GM21515 (cell line): ENCODE results near the gene GAK.

Source experiments
- ATAC-seq: cut with Tn5 transposase; IDR thresholded peaks from one replicate; pipeline ENCODE4 v1.9.1; 2021; ENCODE audit not compliant: unreplicated experiment

GAK gene

DNA sequence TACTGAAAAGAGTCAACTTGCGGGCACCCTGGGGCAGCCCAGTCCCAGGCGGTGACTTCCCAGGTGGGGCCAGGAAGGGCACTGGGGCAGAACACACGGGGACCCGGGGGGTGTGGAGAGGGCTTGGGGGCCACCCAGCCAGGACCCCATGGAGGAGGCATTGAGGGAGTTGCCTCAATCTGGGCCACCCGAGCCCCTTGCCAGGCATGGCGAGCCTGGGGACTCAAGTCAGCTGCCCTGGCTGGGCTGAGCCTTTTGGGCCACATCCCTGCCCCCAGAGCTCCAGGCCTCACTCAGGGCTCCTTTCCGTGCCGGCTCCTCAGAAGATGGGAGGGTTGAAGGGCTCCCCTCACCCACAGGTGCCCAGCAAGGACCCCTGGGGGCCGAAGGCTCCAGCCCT is 99.6 kb downstream of the GAK start:
- ATAC-seq = no peak

DNA sequence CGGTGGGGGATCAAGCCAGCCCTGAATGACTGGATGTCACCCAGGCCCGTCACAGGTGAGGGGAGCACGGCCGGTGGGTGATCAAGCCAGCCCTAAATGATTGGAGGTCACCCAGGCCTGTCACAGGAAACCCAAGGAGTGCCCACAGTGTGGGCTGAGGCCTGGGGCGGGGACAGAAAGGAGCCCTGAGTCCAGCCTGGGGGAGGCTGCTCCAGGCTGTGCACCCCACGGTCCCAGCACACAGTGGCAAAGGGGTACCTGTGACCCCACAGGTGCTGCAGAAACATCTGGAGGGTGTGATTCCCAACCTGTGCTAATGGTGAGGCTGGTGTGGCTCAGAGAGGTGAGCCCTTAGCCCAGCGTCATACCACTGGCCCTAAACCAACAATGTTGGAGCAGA is 100.0 kb downstream of the GAK start:
- ATAC-seq = no peak

DNA sequence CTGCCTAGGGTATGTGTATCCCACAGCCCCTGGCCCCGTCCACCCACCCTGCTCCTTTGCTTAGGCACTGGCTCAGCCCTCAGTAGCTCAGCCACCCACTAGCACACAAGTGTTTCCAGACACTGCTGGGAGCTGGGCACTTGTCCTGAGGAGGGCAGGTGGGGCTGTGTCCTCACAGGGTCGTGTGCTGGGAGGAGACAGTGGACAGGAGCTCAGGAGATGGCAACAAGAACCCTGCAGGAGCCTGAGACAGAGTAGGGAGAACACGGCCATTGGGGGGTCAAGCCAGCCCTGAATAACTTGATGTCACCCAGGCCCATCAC is 100.7 kb downstream of the GAK start:
- no peak for ATAC-seq

GRCh38 chr4:830601-831482 is 101.3 kb downstream of the GAK start:
- ATAC-seq = no peak

GRCh38 chr4:829761-830600 is 102.1 kb downstream of the GAK start:
- no peak for ATAC-seq

DNA sequence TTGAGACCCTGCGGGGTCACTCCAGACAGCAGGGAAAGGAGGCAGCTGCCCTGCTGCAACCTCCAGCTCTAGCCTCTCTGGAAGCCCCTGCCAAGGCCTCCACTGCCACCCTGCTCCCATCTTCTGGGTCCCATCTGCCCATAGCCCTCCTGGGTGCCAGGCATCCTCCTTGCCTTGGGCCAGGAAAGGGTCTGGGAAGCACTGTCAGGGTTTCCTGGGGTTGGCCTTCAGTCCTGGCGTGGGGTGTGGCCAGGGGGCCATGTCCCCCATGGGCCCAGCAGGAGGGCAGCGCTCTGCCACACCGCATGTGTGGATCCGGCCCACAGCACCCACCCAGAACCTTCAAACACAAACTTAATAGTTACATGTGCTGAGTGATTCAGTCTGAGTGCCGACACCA is 102.8 kb downstream of the GAK start:
- no peak for ATAC-seq

DNA sequence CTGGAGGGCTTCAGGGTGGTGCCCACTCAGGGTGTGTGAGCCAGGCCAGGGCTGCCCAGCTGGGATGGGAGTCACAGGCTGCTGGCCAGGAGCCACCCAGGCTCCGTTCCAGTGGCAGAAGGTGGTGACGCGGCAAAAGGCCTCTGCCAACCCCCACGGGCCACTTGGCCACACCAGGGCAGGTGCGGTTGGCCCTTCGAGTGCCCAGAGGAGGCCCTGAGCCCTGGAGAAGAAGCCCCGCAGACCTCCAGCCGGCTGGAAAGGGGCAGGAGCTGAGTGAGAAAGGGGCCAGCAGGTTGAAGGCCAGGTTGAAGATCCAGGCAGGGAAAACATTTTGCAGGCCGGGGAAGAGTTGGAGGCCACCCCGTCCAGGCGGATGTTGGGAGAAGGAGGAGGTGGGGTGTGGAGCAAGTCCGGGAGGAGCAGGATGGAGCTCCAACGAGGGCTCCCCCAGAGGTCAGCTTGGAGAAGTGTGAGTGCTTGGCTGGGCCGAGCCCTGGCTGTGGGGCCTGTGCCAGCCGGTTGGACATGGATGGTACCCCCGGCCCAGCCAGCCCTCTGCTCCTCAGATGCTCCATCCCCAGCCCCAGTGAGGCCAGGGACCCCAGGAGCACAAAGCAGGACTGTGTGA is 103.4 kb downstream of the GAK start:
- ATAC-seq = no peak

- ATAC-seq = no peak
Observed at GRCh38 chr4:827209-828081, 104.7 kb downstream of the GAK start.

- no peak for ATAC-seq
Observed at GRCh38 chr4:826508-827208, 105.5 kb downstream of the GAK start.

DNA sequence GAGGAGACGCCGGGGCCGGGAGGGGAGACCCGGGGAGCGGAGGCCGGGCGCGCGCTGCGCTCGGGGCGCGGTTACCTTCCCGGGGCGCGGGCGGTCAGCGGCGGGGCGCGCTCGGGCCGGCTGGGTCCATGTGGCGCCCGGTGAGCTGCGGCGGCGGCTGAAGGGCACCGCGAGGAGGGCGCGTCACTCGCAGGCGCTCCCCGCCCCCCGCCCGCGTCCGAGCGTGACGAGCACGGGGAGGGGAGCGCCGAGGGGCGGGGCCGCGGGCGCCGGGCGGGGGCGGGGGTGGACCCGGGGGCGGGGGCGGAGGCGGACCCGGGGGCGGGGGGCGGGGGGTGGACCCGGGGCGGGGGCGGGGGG is 106.2 kb downstream of the GAK start, which contains the start of gene CPLX1:
CPLX1 (minus strand) TSS at position 159 of the 360 bp plus-strand sequence. CDS start 1,607 bp downstream, outside the sequence.
- ATAC-seq = no peak

GRCh38 chr4:825063-825970 is 106.8 kb downstream of the GAK start:
- ATAC-seq = no peak

DNA sequence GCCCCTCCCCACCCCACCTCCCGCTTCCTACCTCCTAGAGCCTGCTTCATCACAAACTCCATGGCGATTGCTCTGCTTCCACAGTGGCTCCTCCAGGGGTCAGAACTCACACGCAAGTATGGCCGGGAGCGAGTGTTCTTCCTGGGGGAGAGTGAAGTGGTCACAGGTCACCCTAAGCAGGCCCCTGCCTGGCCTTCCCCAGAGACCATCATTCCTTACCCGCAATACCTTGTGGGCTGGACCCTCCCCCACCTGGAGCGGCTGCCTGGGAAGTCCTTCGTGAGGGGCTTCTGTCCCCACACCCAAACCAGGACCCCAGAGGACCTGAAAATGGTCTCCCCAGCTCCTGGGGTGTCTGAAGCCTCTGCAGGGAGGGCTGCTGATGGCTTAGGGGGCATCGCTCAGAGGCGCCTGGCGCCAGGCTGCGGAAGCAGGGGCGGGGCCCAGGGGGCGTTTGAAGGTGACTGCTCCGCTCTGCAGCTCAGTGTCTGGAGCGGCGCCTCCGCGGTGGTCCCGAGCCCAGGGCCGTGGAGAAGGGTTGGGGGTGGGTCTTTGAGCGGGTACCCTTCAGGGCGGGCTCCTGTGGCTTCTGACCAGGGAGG is 107.6 kb downstream of the GAK start:
- no peak for ATAC-seq

GRCh38 chr4:823761-824460 is 108.2 kb downstream of the GAK start:
- ATAC-seq = no peak

GRCh38 chr4:823176-823760 is 108.8 kb downstream of the GAK start:
- no peak for ATAC-seq

- no peak for ATAC-seq
Observed at GRCh38 chr4:822361-823175, 109.5 kb downstream of the GAK start.

- no peak for ATAC-seq
Observed at GRCh38 chr4:821631-822030, 110.5 kb downstream of the GAK start.

GRCh38 chr4:821181-821591 is 110.9 kb downstream of the GAK start:
- no peak for ATAC-seq
